Vagina (tissue), 2 donors: Measurements from ENCODE around the gene AVPR1B.

ENCODE experiments used
- POLR2A ChIP-seq, 2 donors: fragments of 450-650 bp; IDR thresholded peaks; one replicate each; pipeline ENCODE4 v1.6.1; 2017; ENCODE audit warnings: antibody characterized with exemption in 2 of 2, mild to moderate bottlenecking in 2 of 2, moderate library complexity in 2 of 2
- TF ChIP-seq, protein P1 (sequence below), 3 experiments: fragments of 450-650 bp in 2 of 3; fragments of 200-600 bp in 1 of 3; sonication (generic) in 1 of 3; IDR thresholded peaks; one replicate each; pipeline ENCODE4 v1.5.1; 2017 to 2019; ENCODE audit warnings: antibody characterized with exemption in 3 of 3, mild to moderate bottlenecking in 2 of 3, moderate library complexity in 2 of 3

DNA sequence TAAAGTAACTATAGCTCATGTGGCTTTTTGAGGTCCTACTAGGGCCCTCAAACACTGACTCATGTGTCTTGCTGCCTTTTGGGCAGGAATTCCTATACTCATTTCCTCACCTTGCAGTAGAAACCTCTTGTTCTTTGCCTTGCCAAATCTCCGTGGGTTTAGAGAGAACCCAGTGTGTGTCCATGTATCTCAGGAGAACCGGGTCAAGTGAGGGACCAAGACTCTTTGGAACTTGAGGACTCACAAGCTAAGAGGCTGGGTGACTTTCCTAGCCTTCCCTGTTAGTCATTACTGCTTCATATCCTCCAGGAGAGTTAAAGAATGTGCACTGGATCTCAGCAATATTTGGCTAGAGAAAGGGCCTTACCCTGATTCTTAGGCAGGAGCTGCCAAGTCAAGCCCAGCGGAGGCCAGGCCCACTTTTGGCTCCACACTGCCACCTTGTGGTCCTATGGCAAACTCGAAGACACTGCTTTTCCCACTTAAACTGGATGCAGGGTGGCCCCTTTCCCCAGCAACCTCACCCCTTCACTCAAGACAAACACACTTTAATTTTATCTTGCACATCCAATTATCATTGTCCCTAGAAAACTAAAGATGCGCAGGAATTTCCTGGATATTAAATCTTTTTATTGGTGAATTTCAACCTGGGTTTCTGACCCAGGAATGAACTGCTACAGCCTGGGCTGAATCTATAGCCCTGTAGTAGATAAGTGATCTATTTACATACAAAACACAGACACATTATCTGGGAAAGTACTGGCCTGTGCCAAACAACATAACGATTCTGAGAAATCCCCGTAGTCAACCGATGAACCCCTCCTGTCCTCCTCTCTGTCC lies 10.6 kb downstream of the AVPR1B start:
- TF ChIP-seq, protein P1, sequence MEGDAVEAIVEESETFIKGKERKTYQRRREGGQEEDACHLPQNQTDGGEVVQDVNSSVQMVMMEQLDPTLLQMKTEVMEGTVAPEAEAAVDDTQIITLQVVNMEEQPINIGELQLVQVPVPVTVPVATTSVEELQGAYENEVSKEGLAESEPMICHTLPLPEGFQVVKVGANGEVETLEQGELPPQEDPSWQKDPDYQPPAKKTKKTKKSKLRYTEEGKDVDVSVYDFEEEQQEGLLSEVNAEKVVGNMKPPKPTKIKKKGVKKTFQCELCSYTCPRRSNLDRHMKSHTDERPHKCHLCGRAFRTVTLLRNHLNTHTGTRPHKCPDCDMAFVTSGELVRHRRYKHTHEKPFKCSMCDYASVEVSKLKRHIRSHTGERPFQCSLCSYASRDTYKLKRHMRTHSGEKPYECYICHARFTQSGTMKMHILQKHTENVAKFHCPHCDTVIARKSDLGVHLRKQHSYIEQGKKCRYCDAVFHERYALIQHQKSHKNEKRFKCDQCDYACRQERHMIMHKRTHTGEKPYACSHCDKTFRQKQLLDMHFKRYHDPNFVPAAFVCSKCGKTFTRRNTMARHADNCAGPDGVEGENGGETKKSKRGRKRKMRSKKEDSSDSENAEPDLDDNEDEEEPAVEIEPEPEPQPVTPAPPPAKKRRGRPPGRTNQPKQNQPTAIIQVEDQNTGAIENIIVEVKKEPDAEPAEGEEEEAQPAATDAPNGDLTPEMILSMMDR (IDR thresholded peaks at IDR 0.05) = peak; percentile 62 to 86 (median 76)
- no peak for TF ChIP-seq POLR2A (IDR thresholded peaks at IDR 0.05)
